Neuronal stem cell (in vitro differentiated cells): ENCODE measurements around the gene MEF2C.

ENCODE experiments used
- DNase-seq: peaks from one replicate; pipeline ENCODE4 v3.0.0-alpha.2; 2013; ENCODE audit warnings: low spot score
- H2AFZ ChIP-seq: one replicate; pipeline ENCODE4 v1.6.1; 2013; ENCODE audit warnings: mild to moderate bottlenecking, low read length, inconsistent platforms
- H2AK5ac ChIP-seq: 2 replicates; pipeline ENCODE4 v1.6.1; 2013; ENCODE audit warnings: low read depth, mild to moderate bottlenecking, inconsistent platforms, low read length, moderate library complexity, mixed read lengths
- H2BK120ac ChIP-seq: 2 replicates; pipeline ENCODE4 v1.6.1; 2013; ENCODE audit warnings: low read depth, mild to moderate bottlenecking, inconsistent platforms, low read length, moderate library complexity, mixed read lengths
- H2BK12ac ChIP-seq: one replicate; pipeline ENCODE4 v1.6.1; 2013; ENCODE audit warnings: low read length, inconsistent platforms
- H2BK15ac ChIP-seq: 2 replicates; pipeline ENCODE4 v1.6.1; 2013; ENCODE audit warnings: mild to moderate bottlenecking, low read length, inconsistent platforms, mixed read lengths
- H2BK5ac ChIP-seq: one replicate; pipeline ENCODE4 v1.6.1; 2013; ENCODE audit warnings: inconsistent platforms, mild to moderate bottlenecking, low read length, moderate library complexity
- H3K14ac ChIP-seq: one replicate; pipeline ENCODE4 v1.6.1; 2013; ENCODE audit warnings: low read length, inconsistent platforms
- H3K18ac ChIP-seq: 2 replicates; pipeline ENCODE4 v1.6.1; 2013; ENCODE audit warnings: low read length, inconsistent platforms
- H3K23ac ChIP-seq: 2 replicates; pipeline ENCODE4 v1.6.1; 2013; ENCODE audit warnings: low read depth, mild to moderate bottlenecking, mixed read lengths, low read length, inconsistent platforms; ENCODE audit not compliant: poor library complexity
- H3K27ac ChIP-seq: replicated peaks from 3 replicates; pipeline ENCODE4 v1.5.1; 2013; ENCODE audit warnings: low read length, inconsistent platforms
- H3K27me3 ChIP-seq, 3 experiments: 2 replicates each; pipeline ENCODE4 v1.6.1; 2013; ENCODE audit warnings: low read length in 3 of 3, mild to moderate bottlenecking in 2 of 3, inconsistent platforms in 1 of 3, low read depth in 1 of 3, mixed read lengths in 1 of 3, moderate library complexity in 1 of 3; ENCODE audit not compliant: control insufficient read depth in 3 of 3, insufficient read depth in 3 of 3
- H3K36me3 ChIP-seq, 2 donors: replicated peaks in 1 of 2; 2 replicates each; pipeline ENCODE4 v1.6.1; 2013; ENCODE audit warnings: low read length in 2 of 2; ENCODE audit not compliant: control insufficient read depth in 2 of 2, insufficient read depth in 2 of 2
- H3K4ac ChIP-seq: 2 replicates; pipeline ENCODE4 v1.6.1; 2013; ENCODE audit warnings: inconsistent platforms, mild to moderate bottlenecking, low read length, moderate library complexity
- H3K4me1 ChIP-seq, 2 donors: 1 replicate in 1 of 2; 2 replicates in 1 of 2; pipeline ENCODE4 v1.6.1; 2013; ENCODE audit warnings: low read length in 2 of 2, low read depth in 1 of 2; ENCODE audit not compliant: control insufficient read depth in 2 of 2, insufficient read depth in 1 of 2
- H3K4me2 ChIP-seq: one replicate; pipeline ENCODE4 v1.6.1; 2013; ENCODE audit warnings: mild to moderate bottlenecking, low read length, inconsistent platforms; ENCODE audit not compliant: insufficient read depth, poor library complexity, severe bottlenecking
- H3K4me3 ChIP-seq, 2 donors: 2 replicates each; pipeline ENCODE4 v1.5.1; 2013; ENCODE audit warnings: low read length in 2 of 2, mild to moderate bottlenecking in 2 of 2, inconsistent platforms in 1 of 2, moderate library complexity in 1 of 2
- H3K79me1 ChIP-seq: one replicate; pipeline ENCODE4 v1.6.1; 2013; ENCODE audit warnings: low read depth, mild to moderate bottlenecking, inconsistent platforms, low read length, moderate library complexity
- H3K9ac ChIP-seq: one replicate; pipeline ENCODE4 v1.6.1; 2013; ENCODE audit warnings: mild to moderate bottlenecking, low read depth, low read length, inconsistent platforms; ENCODE audit not compliant: poor library complexity
- H3K9me3 ChIP-seq, 2 donors: replicated peaks in 1 of 2; 2 replicates each; pipeline versions ENCODE3 to v1.6.1; 2013; ENCODE audit warnings: low read length in 2 of 2, mild to moderate bottlenecking in 2 of 2, inconsistent platforms in 1 of 2, low read depth in 1 of 2, mixed read lengths in 1 of 2, moderate library complexity in 1 of 2; ENCODE audit not compliant: control insufficient read depth in 2 of 2, insufficient read depth in 1 of 2
- H4K8ac ChIP-seq: one replicate; pipeline ENCODE4 v1.6.1; 2013; ENCODE audit warnings: low read depth, mild to moderate bottlenecking, inconsistent platforms, low read length, moderate library complexity
- H4K91ac ChIP-seq: one replicate; pipeline ENCODE4 v1.6.1; 2013; ENCODE audit warnings: low read length, low read depth, mild to moderate bottlenecking, inconsistent platforms; ENCODE audit not compliant: poor library complexity
- WGBS, 2 donors: extraction: QIAGEN DNeasy Blood & Tissue Kit; methylation state at CpG; one replicate each; pipeline ENCODE4 v1.1.7; 2013; ENCODE audit warnings: missing lambda C conversion rate in 2 of 2, mixed read lengths in 1 of 2; ENCODE audit not compliant: insufficient read length in 2 of 2, insufficient replicate concordance in 1 of 2; ENCODE audit errors: extremely low coverage in 2 of 2; 5-methylcytosine and 5-hydroxymethylcytosine counted together

MEF2C gene

GRCh38 chr5:88863523-88863922 lies 19.5 kb downstream of the MEF2C start:
- Histone ChIP-seq H2BK12ac (no peak overlapping the region), H3K18ac (no peak overlapping the region), H3K4ac (no peak overlapping the region), H2AK5ac (no peak overlapping the region), H2AFZ (no peak overlapping the region), H3K14ac (no peak overlapping the region), H2BK5ac (no peak overlapping the region), H3K23ac (no peak overlapping the region), H3K36me3 (no peaks in the 10 kb centered on the region), H4K8ac (no peak overlapping the region), H3K79me1 (no peaks in the 10 kb centered on the region), H3K9me3 (no peaks in the 10 kb centered on the region), H3K4me1 (no peaks in the 10 kb centered on the region), H4K91ac (no peak overlapping the region), H2BK120ac (no peak overlapping the region), H2BK15ac (no peak overlapping the region), H3K27me3 (no peaks in the 10 kb centered on the region), H3K4me3 (no peak overlapping the region), H3K27ac (no peak overlapping the region), H3K4me2 (no peak overlapping the region), H3K9ac (no peak overlapping the region)
- no peak for DNase-seq
- WGBS, 2 donors = no CpG with 5 or more reads among the region's 5 CpGs

DNA sequence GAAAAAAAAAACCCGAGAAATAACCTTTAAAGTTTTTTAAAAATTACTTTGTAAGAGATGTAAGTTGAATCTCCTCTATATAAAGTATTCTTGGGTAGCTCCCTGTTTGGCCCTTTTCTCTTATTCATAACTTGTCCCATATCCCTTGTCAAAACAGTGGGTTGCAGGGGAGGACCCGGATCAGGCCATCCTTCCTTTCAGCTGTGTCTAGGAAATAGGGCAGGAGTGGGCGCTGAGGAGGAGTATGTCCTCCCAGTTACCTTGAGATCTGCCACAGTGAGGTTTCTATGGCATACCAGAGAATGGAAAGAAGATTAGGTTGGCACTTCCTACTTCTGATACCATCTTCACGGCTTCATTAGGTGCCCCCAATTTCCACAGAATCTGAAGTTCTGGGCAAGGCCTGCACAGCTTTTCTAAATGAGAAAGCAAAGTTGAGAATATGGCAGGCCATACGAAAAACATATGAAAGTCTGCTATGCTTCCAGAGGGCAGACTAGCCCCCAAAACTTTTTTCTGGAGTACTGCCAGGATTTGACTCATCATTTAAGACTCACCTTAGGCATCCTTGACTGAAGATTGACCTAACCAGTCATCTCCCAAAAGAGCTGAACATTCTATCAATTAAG lies 20.3 kb downstream of the MEF2C start:
- H2BK12ac ChIP-seq = no peak overlapping the region
- no peak overlapping the region for H3K18ac ChIP-seq
- H4K8ac ChIP-seq = no peak overlapping the region
- no peaks in the 10 kb centered on the region for H3K4me1 ChIP-seq
- no peak overlapping the region for H2BK5ac ChIP-seq
- no peak overlapping the region for H4K91ac ChIP-seq
- H3K36me3 ChIP-seq = no peaks in the 10 kb centered on the region
- no peak for DNase-seq
- no peak overlapping the region for H3K14ac ChIP-seq
- H2BK120ac ChIP-seq = no peak overlapping the region
- no peak overlapping the region for H3K4me3 ChIP-seq
- no peak overlapping the region for H2AK5ac ChIP-seq
- H3K9me3 ChIP-seq = no peaks in the 10 kb centered on the region
- no peak overlapping the region for H2BK15ac ChIP-seq
- no peak overlapping the region for H3K4ac ChIP-seq
- no peak overlapping the region for H3K27ac ChIP-seq
- no peak overlapping the region for H3K4me2 ChIP-seq
- H3K79me1 ChIP-seq = no peaks in the 10 kb centered on the region
- no CpG with 5 or more reads among the region's 5 CpGs for WGBS, 2 donors
- no peaks in the 10 kb centered on the region for H3K27me3 ChIP-seq
- H2AFZ ChIP-seq = no peak overlapping the region
- no peak overlapping the region for H3K23ac ChIP-seq
- H3K9ac ChIP-seq = no peak overlapping the region

- DNase-seq = no peak
- H4K8ac ChIP-seq = no peak overlapping the region
- no peak overlapping the region for H2AFZ ChIP-seq
- H2BK5ac ChIP-seq = no peak overlapping the region
- H3K9ac ChIP-seq = no peak overlapping the region
- H3K9me3 ChIP-seq = peaks cover 2 to 4% of the 10 kb centered on the region in 2 donors
- no peak overlapping the region for H2BK12ac ChIP-seq
- H3K36me3 ChIP-seq = no peaks in the 10 kb centered on the region
- no peak overlapping the region for H2BK15ac ChIP-seq
- H3K4ac ChIP-seq = no peak overlapping the region
- H3K4me3 ChIP-seq = no peak overlapping the region
- no peak overlapping the region for H2BK120ac ChIP-seq
- H3K4me2 ChIP-seq = no peak overlapping the region
- H2AK5ac ChIP-seq = no peak overlapping the region
- no peaks in the 10 kb centered on the region for H3K79me1 ChIP-seq
- H3K18ac ChIP-seq = no peak overlapping the region
- no peak overlapping the region for H4K91ac ChIP-seq
- H3K4me1 ChIP-seq = no peaks in the 10 kb centered on the region
- no CpG with 5 or more reads among the region's 2 CpGs for WGBS, 2 donors
- H3K27me3 ChIP-seq = no peaks in the 10 kb centered on the region
- H3K27ac ChIP-seq = no peak overlapping the region
- H3K14ac ChIP-seq = no peak overlapping the region
- no peak overlapping the region for H3K23ac ChIP-seq
Measured at GRCh38 chr5:88861231-88861630, 21.8 kb downstream of the MEF2C start.

DNA sequence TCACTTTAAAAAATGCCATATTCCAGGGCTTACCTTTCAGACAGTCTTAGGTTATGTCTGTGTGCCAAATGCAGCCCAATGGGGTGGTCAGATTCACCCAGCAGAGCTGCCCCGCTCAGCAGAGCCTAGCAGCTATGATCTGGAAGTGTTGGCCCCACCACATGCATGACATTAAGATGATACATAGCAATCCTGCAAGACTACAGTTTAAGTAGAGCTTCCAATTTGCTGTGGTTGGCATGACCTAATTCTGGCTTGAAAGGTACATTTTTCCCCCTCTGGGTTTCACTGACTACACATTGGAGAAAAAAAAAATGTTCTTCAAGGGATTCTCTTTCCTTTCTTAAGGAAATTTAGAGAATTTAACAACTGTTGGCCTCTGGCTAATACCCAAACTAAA lies 22.5 kb downstream of the MEF2C start:
- Histone ChIP-seq H3K9ac (no peak overlapping the region), H2BK120ac (no peak overlapping the region), H3K36me3 (no peaks in the 10 kb centered on the region), H4K91ac (no peak overlapping the region), H3K9me3 (peaks cover 2 to 4% of the 10 kb centered on the region in 2 donors), H3K23ac (no peak overlapping the region), H2AK5ac (no peak overlapping the region), H4K8ac (no peak overlapping the region), H3K27me3 (no peaks in the 10 kb centered on the region), H3K4me1 (no peaks in the 10 kb centered on the region), H3K14ac (peak overlapping the region; percentile 32), H3K4ac (no peak overlapping the region), H2BK5ac (no peak overlapping the region), H3K79me1 (no peaks in the 10 kb centered on the region), H3K4me3 (no peak overlapping the region), H2AFZ (no peak overlapping the region), H3K18ac (no peak overlapping the region), H2BK12ac (no peak overlapping the region), H3K27ac (no peak overlapping the region), H3K4me2 (no peak overlapping the region), H2BK15ac (no peak overlapping the region)
- no peak for DNase-seq
- WGBS, 2 donors = no CpG with 5 or more reads among the region's 1 CpG
